Thymus (tissue), 11 donors: Measurements from ENCODE around the gene CSE1L. TPM values are rescaled to one million over a fixed set of nuclear protein-coding genes. Genes with fewer than 3 reads are reported as not detected.
"Not testable (repeated sequence)": the region's sequence is repeated elsewhere in the genome, so short reads cannot be mapped to it uniquely, and the experiment has no call there.

Experiments used
- DNase-seq, 9 donors: peaks; one replicate each; pipeline ENCODE4 v3.0.0-alpha.2; 2013; ENCODE audit warnings: low spot score in 9 of 9, low read depth in 6 of 9, missing footprints in 1 of 9
- H3K27ac ChIP-seq, 2 donors: one replicate each; pipeline ENCODE4 v1.5.1; 2013; ENCODE audit warnings: control low read depth in 1 of 2, low read depth in 1 of 2, low read length in 1 of 2, mild to moderate bottlenecking in 1 of 2, moderate library complexity in 1 of 2
- H3K27me3 ChIP-seq, 2 donors: one replicate each; pipeline ENCODE4 v1.5.1; 2013; ENCODE audit warnings: low read length in 1 of 2; ENCODE audit not compliant: control insufficient read depth in 2 of 2, insufficient read depth in 1 of 2
- H3K36me3 ChIP-seq, 2 donors: one replicate each; pipeline ENCODE4 v1.5.1; 2013; ENCODE audit warnings: low read length in 1 of 2, mild to moderate bottlenecking in 1 of 2, moderate library complexity in 1 of 2; ENCODE audit not compliant: control insufficient read depth in 2 of 2, insufficient read depth in 2 of 2
- H3K4me1 ChIP-seq, 2 donors: one replicate each; pipeline ENCODE4 v1.5.1; 2013; ENCODE audit warnings: low read length in 2 of 2; ENCODE audit not compliant: control insufficient read depth in 2 of 2, insufficient read depth in 2 of 2
- H3K4me3 ChIP-seq, 2 donors: one replicate each; pipeline ENCODE4 v1.5.1; 2013; ENCODE audit warnings: low read length in 2 of 2, control low read depth in 1 of 2, mild to moderate bottlenecking in 1 of 2
- H3K9me3 ChIP-seq, 2 donors: one replicate each; pipeline ENCODE4 v1.5.1; 2013; ENCODE audit warnings: low read length in 1 of 2, mild to moderate bottlenecking in 1 of 2; ENCODE audit not compliant: control insufficient read depth in 2 of 2, insufficient read depth in 1 of 2
- WGBS: extraction: QIAGEN DNeasy Blood & Tissue Kit; methylation state at CpG from one replicate; pipeline ENCODE4 v1.1.7; 2013; 5-methylcytosine and 5-hydroxymethylcytosine counted together
- polyA plus RNA-seq: library from polyadenylated mRNA; stranded (reverse); fragments of 200-250 nt; gene quantifications from one replicate; pipeline ENCODE4 v1.2.3, GENCODE V29; 2013
- total RNA-seq: library from RNA; stranded (reverse); fragments of 120-200 nt; gene quantifications from one replicate; pipeline ENCODE4 v1.2.4, GENCODE V29; 2013
- donor health status: healthy.

The CSE1L gene
- total and polyA plus RNA-seq, 2 donors: 30.4 to 84.0 TPM

DNA sequence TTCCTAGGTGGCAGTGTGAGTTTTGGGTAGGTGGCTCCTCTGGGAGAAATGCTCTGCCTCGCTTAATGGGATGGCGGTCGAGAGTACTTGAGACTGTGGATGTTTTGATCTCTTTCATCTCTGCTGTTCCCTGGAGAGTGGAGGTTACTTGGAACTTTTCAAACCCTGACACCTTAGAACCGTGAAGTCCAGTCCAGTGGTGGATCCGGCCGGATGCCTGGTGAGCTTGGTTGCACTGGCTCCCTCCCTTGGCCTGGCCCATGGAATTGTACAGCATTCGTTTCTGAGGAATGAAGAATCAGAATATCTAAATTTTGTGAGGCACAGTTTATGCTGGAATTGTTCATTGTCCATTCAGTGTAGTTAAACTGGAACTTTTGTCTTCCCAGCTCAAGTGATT, 51.0 kb downstream of the CSE1L start:
- no peak overlapping the region for H3K4me3 ChIP-seq
- H3K36me3 ChIP-seq: peaks cover 48 to 83% of the 10 kb centered on the region in 2 donors
- H3K4me1 ChIP-seq: no peaks in the 10 kb centered on the region
- WGBS: 98% methylated on average over 7 of the region's 7 CpGs
- no peak for DNase-seq
- H3K9me3 ChIP-seq: no peaks in the 10 kb centered on the region
- no peaks in the 10 kb centered on the region for H3K27me3 ChIP-seq
- no peak overlapping the region for H3K27ac ChIP-seq

DNA sequence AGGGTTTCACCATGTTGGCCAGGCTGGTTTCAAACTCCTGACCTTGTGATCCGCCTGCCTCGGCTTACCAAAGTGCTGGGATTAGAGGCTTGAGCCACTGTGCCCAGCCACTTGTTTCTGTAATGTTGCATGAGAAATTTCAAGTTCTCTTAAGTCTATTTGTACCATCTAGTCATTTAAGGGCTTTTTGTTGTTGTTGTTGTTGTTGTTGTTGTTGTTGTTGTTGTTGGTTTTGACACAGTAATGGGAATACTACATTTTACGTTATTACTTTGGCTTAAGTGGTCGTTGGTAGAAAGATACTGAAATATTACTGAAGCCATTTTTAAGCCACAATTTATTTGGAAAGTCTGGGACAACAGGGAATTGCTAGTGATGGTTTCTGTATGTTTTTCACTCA, 52.0 kb downstream of the CSE1L start:
- Histone ChIP-seq H3K4me1 (no peaks in the 10 kb centered on the region), H3K9me3 (no peaks in the 10 kb centered on the region), H3K27ac (no peak overlapping the region), H3K36me3 (peaks cover 57 to 85% of the 10 kb centered on the region in 2 donors), H3K4me3 (no peak overlapping the region), H3K27me3 (no peaks in the 10 kb centered on the region)
- WGBS: 98% methylated on average over 4 of the region's 4 CpGs
- no peak for DNase-seq

DNA sequence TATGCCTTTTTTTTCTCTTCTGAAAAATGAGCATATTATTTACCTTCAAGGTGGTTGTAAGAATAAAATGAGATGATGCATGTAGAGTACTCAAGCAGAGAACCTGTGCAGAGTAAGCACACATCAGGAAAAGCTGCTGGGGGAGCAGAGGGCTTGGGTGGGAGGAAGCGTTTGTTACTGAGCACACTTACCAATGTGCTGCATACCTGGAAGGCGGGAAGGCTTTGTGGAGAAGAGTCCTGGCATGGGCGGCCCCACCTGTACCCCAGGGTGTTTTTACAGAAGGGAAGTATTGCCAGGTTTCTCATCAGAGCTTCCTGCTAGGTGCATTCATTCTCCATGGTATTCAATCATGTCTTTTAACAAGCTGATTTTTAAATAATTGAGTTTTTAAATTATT, 52.9 kb downstream of the CSE1L start:
- 97% methylated on average over 3 of the region's 3 CpGs for WGBS
- Histone ChIP-seq H3K36me3 (peaks cover 64 to 83% of the 10 kb centered on the region in 2 donors), H3K9me3 (no peaks in the 10 kb centered on the region), H3K4me1 (no peaks in the 10 kb centered on the region), H3K4me3 (no peak overlapping the region), H3K27me3 (no peaks in the 10 kb centered on the region), H3K27ac (no peak overlapping the region)
- no peak for DNase-seq

DNA sequence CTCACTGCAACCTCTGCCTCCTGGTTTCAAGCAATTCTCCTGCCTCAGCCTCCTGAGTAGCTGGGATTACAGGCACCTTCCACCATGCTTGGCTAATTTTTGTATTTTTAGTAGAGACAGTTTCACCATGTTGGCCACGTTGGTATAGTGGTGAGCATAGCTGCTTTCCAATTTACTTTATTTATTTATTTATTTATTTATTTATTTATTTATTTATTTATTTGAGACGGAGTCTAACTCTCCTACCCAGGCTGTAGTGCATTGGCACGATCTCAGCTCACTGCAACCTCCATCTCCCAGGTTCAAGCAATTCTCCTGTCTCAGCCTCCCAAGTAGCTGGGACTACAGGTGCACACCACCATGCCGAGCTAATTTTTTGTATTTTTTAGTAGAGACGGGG, 54.2 kb downstream of the CSE1L start:
- H3K27ac ChIP-seq, H3K27me3 ChIP-seq, H3K4me3 ChIP-seq, H3K9me3 ChIP-seq, H3K4me1 ChIP-seq, DNase-seq: not testable (repeated sequence)
- H3K36me3 ChIP-seq: peaks cover 64 to 84% of the 10 kb centered on the region in 2 donors
- 89% methylated on average over 5 of the region's 5 CpGs for WGBS

DNA sequence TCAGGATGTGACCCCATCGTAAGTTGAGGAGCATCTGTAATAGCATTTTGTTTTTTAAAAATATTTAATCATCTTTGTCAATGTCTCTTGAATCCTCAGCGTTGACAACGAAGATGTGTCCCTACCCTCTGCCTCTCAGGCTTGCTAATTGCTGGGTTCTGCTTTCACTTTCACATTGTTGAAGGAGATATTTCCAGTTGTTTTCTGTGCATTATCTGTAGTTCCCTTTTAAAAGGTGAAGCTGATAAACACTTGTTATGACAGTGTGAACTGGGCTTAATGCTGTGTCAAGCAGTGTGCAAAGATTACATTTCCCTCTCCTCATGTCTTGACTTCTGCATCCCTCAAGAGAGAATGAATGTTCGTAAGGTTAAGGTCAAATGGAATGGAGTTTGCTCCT, 54.9 kb downstream of the CSE1L start:
- H3K4me3 ChIP-seq: no peak overlapping the region
- 83% methylated on average over 4 of the region's 4 CpGs for WGBS
- DNase-seq: peak in 1 of 9 donors; percentile 14
- H3K27me3 ChIP-seq: no peaks in the 10 kb centered on the region
- H3K27ac ChIP-seq: no peak overlapping the region
- H3K9me3 ChIP-seq: no peaks in the 10 kb centered on the region
- H3K36me3 ChIP-seq: peaks cover 59 to 79% of the 10 kb centered on the region in 2 donors
- H3K4me1 ChIP-seq: no peaks in the 10 kb centered on the region

DNA sequence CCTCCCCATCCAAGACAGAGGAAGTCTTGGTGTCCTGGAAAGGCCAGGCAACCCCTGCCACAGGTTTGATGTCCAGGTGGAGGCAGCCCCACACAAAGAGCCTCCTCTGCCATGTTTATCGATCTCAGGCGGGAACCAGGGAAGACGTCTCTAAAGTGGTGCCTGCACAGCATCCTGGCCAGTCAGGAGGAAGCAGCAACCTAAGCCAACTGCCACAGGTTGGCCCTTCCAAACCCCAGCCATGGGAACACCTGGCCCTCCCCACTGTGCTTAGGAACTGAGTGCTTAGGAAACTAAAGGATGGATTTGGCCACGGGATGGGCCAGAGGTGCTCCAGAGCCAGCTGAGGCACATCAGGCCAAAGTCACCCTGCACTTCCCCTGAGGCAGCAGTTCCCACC, 56.9 kb downstream of the CSE1L start:
- no peaks in the 10 kb centered on the region for H3K9me3 ChIP-seq
- H3K4me1 ChIP-seq: no peaks in the 10 kb centered on the region
- no peak overlapping the region for H3K27ac ChIP-seq
- H3K4me3 ChIP-seq: no peak overlapping the region
- WGBS: 96% methylated on average over 4 of the region's 4 CpGs
- H3K36me3 ChIP-seq: peaks cover 53 to 68% of the 10 kb centered on the region in 2 donors
- H3K27me3 ChIP-seq: no peaks in the 10 kb centered on the region
- no peak for DNase-seq

DNA sequence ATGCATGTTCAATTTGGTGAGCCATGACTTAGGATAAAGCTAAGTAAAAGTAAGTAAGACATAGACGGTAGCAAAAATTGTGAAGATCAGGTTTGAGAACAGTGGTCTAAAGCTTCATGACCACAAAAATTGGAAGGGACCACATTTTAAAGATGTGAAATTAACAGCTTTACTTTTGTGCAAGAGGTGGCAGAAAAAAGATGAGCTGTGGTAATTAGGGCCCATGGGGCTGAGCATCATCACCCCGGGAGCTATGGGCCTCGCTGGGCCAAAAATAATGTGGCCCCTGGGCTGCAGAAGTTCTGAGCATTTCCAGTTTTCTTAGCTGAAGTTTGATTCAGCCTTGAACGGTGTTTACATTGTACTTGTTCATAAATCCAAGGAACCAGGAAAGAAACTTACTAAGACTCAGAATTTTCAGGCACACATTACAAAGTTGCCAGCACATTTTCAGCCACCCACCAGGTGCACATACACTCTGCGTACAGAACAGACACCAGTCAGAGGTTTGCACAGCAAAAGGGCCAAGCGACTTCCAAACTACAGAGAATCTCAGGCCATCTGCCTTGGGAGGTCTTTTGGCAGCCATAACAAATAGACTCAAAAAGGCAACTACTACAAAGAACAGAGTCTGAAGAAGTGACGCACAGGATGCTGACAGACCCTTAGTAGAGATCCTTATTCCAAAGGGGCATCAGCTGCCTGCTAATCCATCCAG, 57.7 kb downstream of the CSE1L start:
- 98% methylated on average over 7 of the region's 7 CpGs for WGBS
- peaks cover 50 to 60% of the 10 kb centered on the region in 2 donors for H3K36me3 ChIP-seq
- no peak overlapping the region for H3K4me3 ChIP-seq
- no peak for DNase-seq
- no peak overlapping the region for H3K27ac ChIP-seq
- H3K27me3 ChIP-seq: no peaks in the 10 kb centered on the region
- H3K4me1 ChIP-seq: no peaks in the 10 kb centered on the region
- H3K9me3 ChIP-seq: no peaks in the 10 kb centered on the region

DNA sequence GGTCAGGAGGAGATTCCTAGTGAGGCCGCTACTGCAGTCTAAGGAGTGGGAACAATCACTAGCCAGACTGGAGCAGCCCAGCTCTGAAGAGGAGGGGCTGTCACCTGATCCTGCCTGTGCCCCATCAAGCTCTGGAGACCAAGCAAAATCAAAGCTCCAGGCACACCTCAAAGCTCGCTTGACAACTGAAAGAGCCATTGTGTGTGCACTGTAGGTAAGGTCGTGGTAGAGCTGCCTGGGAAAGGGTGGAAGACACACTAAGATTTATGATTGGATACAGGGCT, 58.2 kb downstream of the CSE1L start:
- Histone ChIP-seq H3K4me1 (no peaks in the 10 kb centered on the region), H3K27ac (no peak overlapping the region), H3K36me3 (peaks cover 45 to 55% of the 10 kb centered on the region in 2 donors), H3K9me3 (no peaks in the 10 kb centered on the region), H3K4me3 (no peak overlapping the region), H3K27me3 (no peaks in the 10 kb centered on the region)
- WGBS: 97% methylated on average over 3 of the region's 3 CpGs
- no peak for DNase-seq

DNA sequence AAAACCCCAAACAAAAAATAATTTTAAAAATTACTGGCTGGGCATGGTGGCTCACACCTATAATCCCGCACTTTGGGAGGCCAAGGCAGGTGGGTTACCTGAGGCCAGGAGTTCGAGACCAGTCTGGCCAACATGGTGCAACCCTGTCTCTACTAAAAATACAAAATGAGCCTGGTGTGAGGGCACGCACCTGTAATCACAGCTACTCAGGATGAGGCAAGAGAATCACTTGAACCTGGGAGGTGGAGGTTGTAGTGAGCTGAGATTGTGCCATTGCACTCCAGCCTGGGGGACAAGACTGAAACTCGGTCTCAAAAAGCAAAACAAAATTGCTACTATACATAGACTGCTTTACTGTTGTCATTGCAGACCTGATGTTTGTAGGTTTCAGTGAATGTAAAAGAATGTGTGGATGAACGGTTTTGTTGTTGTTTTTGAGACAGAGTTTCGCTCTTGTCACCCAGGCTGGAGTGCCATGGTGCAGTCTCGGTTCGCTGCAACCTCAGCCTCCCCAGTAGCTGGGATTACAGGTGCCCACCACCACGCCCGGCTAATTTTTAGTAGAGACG, 59.0 kb downstream of the CSE1L start:
- not testable (repeated sequence) for H3K4me1 ChIP-seq
- WGBS: 94% methylated on average over 11 of the region's 11 CpGs

More for the DNA sequence above, 59.0 kb downstream of the CSE1L start:
- DNase-seq, H3K9me3 ChIP-seq, H3K27ac ChIP-seq, H3K4me3 ChIP-seq, H3K27me3 ChIP-seq: not testable (repeated sequence)
- peaks cover 44 to 57% of the 10 kb centered on the region in 2 donors for H3K36me3 ChIP-seq
